IPS-18a (cell line): ENCODE results near the gene CCL17.
A peak's percentile ranks its signal among the peaks of the same experiment; 100 is the strongest.

Experiments
- H3K27ac ChIP-seq: one replicate; pipeline ENCODE4 v1.5.1; 2013; ENCODE audit warnings: low read length
- H3K27me3 ChIP-seq: one replicate; pipeline ENCODE4 v1.6.1; 2013; ENCODE audit warnings: mild to moderate bottlenecking, low read length; ENCODE audit not compliant: control insufficient read depth, insufficient read depth
- H3K36me3 ChIP-seq: one replicate; pipeline ENCODE4 v1.6.1; 2013; ENCODE audit warnings: low read depth, low read length; ENCODE audit not compliant: control insufficient read depth
- H3K4me1 ChIP-seq: one replicate; pipeline ENCODE4 v1.6.1; 2013; ENCODE audit warnings: low read depth, low read length; ENCODE audit not compliant: control insufficient read depth
- H3K4me3 ChIP-seq: one replicate; pipeline ENCODE4 v1.5.1; 2013; ENCODE audit warnings: low read length
- H3K9ac ChIP-seq: one replicate; pipeline ENCODE4 v1.6.1; 2013; ENCODE audit warnings: mild to moderate bottlenecking, low read length, moderate library complexity
- H3K9me3 ChIP-seq: one replicate; pipeline ENCODE4 v1.6.1; 2013; ENCODE audit warnings: low read depth, low read length; ENCODE audit not compliant: control insufficient read depth

Gene CCL17

DNA sequence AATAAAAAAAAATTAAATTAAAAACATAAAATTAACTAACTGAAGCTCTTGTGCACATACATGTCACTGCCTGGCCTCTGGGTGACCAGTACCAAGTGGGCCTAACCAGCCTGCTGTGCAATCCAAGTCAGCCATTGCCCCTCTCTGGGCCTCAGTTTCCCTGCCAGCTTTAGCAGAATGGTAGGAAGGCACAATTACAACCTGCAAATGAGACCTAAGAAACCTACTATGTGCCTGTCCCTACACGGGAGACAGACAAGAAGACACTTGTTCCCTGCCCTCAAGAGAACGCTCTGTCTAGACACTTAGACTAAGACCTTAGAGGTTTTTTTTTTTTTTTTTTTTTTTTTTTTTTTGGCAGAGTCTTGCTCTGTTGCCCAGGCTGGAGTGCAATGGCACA is 40.9 kb downstream of the CCL17 start:
- H3K4me1 ChIP-seq = peaks cover 4% of the 10 kb centered on the region
- no peaks in the 10 kb centered on the region for H3K36me3 ChIP-seq
- no peak overlapping the region for H3K4me3 ChIP-seq
- H3K9ac ChIP-seq = no peak overlapping the region
- H3K9me3 ChIP-seq = peaks cover 3% of the 10 kb centered on the region
- no peaks in the 10 kb centered on the region for H3K27me3 ChIP-seq
- no peak overlapping the region for H3K27ac ChIP-seq

DNA sequence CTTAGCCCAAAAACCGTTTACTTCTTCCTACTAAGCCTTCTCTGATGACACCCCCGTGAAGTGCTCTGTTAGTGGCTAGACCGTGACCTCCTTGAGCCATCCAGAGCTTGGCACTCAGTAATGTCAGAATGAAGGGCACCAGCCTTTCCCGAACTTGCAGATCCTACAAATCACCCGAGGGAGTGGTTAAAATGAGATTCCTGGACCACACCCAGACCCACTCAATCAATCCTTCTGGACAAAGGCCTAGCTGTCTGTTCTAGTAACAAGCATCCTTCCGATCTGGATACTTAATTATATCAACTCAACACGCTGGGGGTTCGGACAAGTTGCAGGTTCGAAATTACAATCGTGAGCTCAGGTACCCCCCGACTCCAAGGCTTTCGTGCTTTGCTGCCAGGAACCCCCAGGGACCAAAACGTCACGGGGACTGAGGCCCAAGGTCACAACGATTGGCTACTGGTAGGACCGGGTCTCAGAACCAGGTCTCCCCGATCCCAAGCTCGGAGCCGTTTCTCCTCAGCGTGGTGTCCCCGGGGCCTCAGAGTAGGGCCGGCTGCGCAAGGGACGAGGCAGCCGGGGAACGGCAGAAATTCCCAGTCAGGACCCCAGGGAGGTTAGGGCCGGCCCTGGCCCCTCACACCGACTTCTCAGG is 42.1 kb downstream of the CCL17 start:
- H3K36me3 ChIP-seq = peaks cover 7% of the 10 kb centered on the region
- H3K27me3 ChIP-seq = no peaks in the 10 kb centered on the region
- H3K9ac ChIP-seq = peak overlapping the region; percentile 80
- H3K27ac ChIP-seq = peak overlapping the region; percentile 8
- peak overlapping the region; percentile 96 for H3K4me3 ChIP-seq
- peaks cover 4% of the 10 kb centered on the region for H3K4me1 ChIP-seq
- no peaks in the 10 kb centered on the region for H3K9me3 ChIP-seq

DNA sequence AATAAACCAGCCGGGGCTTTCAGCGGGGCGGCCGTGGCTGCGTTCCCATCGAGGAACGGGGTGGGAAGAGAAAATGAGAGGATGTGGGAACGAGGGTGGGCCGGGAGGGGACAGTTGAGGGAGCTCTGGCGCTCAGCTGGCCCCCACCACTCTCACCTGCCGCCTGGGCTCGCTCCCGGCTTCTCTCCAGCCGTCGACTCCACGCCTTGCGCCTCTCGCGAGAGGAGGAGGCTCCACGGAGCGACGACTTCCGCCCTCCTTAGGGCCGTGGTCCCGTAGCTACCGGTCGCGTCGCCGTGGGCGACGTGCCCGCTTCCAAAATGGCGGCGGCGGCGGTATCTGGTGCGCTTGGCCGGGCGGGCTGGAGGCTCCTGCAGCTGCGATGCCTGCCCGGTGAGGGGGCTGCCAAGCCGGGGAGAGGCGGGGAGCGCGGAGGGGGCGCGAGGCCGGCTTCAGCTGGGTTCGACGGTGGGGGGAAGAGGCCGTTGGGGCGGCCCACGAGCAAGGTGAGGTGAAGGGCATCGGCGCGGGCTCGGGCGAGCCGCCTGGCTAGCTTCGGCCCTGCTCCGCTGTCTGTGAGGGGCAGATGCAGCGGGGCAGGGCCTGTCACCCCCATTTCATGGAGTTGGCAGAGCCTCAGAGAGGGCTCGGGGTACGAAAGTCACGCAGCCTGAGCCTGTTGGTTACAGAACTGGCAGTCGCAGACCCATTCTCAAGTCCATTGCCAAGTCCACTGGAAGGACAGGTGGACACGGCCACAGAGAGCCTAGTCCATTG is 42.8 kb downstream of the CCL17 start, which contains the start of the genes CIAPIN1 and COQ9:
CIAPIN1 (minus strand) TSS at position 200 of the 777 bp plus-strand sequence. CDS start 6,457 bp downstream, outside the sequence.
COQ9 (plus strand) TSS at position 294 of the 777 bp plus-strand sequence; CDS start at position 321, 27 bp downstream.
- Histone ChIP-seq H3K9ac (peak within 1 kb of the TSS; percentile 80), H3K4me1 (peaks cover 4% of the 10 kb centered on the region), H3K4me3 (peak within 1 kb of the TSS; percentile 96), H3K9me3 (no peaks in the 10 kb centered on the region), H3K36me3 (peaks cover 12% of the 10 kb centered on the region), H3K27me3 (no peaks in the 10 kb centered on the region), H3K27ac (peak within 1 kb of the TSS; percentile 46)

DNA sequence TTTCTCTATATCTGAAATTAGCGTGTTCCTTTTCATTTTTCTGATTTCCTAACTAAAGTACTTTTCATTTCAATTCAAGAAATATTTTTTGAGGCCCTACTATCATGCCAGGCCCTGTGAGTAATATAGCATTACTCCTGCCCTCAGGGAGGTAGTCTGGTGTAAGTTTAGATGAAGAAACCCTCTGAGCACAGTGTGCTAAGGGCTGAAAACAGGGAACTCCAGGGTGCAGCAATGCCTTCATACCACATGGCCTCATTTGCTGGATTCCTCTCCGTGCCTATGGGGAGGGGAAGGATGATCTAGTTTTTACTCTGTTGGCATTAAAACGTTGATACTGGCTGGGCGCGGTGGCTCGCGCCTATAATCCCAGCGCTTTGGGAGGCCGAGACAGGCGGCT is 47.5 kb downstream of the CCL17 start:
- Histone ChIP-seq H3K4me1 (no peaks in the 10 kb centered on the region), H3K27ac (no peak overlapping the region), H3K4me3 (no peak overlapping the region), H3K9me3 (no peaks in the 10 kb centered on the region), H3K9ac (no peak overlapping the region), H3K27me3 (no peaks in the 10 kb centered on the region), H3K36me3 (peaks cover 44% of the 10 kb centered on the region)

DNA sequence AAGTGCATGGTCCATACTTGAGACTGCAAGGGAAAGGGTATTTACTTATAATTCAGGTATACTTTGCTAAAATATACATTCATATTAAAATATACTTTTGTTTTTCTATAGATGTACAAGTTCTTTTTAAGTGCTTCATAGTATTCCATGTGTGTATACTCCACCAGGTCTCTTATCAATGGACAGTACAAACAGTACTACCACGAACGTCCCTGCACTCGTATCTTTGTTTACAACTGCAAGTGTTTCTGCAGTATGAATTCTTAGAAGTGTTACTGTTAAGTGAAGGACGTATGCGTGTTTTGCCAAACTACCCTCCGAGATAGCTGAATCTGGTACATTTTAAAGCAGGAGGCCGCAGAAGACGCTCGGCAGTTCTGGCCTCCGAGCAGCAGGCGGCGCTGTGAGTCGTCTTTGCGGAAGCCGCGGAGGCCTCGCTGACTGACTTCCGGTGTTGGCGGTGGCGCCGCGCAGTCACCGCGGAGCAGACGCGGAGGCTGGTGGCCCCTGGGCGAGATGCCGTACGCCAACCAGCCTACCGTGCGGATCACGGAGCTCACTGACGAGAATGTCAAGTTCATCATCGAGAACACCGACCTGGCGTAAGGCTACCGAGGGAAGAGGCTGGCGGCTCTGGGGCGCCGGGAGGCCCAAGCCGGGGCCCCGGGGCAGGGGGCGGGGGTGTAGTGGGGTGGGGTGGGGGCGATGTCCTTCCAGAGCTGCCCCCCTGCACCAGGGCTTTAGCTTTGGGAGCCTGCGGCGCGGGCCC is 57.8 kb downstream of the CCL17 start, which contains the start of gene POLR2C:
POLR2C (plus strand) TSS at position 471 of the 769 bp plus-strand sequence; CDS start at position 517, 46 bp downstream.
- Histone ChIP-seq H3K36me3 (peaks cover 59% of the 10 kb centered on the region), H3K4me3 (peak within 1 kb of the TSS; percentile 89), H3K27me3 (no peaks in the 10 kb centered on the region)

DNA sequence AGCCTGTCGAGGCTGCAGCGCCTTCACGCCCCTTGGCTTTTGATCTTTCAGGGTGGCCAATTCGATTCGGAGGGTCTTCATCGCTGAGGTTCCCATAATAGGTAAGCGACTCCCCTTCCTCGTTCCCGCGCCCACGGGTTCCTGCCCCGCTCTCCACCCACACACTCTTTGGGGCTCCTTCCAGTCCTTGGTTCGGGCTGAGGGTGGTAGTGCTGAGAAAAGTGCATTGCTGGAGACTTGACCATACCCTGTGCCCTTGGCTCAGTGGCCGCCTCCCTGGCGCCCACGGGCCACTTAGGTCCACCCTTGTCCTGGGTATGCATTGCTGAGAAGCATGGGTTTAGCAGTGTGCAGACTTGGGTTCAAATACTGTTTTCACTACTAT is 58.4 kb downstream of the CCL17 start:
- Histone ChIP-seq H3K9me3 (no peaks in the 10 kb centered on the region), H3K27me3 (no peaks in the 10 kb centered on the region), H3K4me3 (peak overlapping the region; percentile 89), H3K4me1 (peaks cover 3% of the 10 kb centered on the region), H3K9ac (peak overlapping the region; percentile 66), H3K36me3 (peaks cover 56% of the 10 kb centered on the region), H3K27ac (peak overlapping the region; percentile 18)

More for the DNA sequence above, 57.8 kb downstream of the CCL17 start, which contains the start of gene POLR2C:
- peak within 1 kb of the TSS; percentile 18 for H3K27ac ChIP-seq
- H3K9ac ChIP-seq = peak within 1 kb of the TSS; percentile 66
- no peaks in the 10 kb centered on the region for H3K9me3 ChIP-seq
- peaks cover 3% of the 10 kb centered on the region for H3K4me1 ChIP-seq

DNA sequence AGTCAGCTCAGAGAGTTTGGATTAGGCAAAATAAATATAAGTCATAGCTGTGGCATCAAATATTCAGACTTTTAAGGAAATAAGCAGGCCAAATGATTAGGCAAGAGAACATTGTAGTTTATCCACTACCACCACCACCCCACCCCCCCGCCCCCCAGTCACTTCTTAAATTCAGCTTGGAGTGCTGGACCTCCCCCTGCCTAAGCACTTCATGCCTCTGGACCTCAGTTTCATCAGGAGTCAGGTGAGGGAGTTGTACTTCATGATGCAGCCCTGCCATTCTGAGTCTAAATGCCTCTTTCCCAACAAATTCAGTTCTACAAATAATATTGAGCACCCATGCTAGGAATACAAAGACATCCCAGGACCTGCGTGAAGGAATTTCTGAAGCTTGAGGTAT is 60.0 kb downstream of the CCL17 start:
- H3K27ac ChIP-seq = no peak overlapping the region
- H3K4me3 ChIP-seq = no peak overlapping the region
- peaks cover 64% of the 10 kb centered on the region for H3K36me3 ChIP-seq
- H3K9me3 ChIP-seq = no peaks in the 10 kb centered on the region
- no peaks in the 10 kb centered on the region for H3K27me3 ChIP-seq
- peaks cover 3% of the 10 kb centered on the region for H3K4me1 ChIP-seq
- no peak overlapping the region for H3K9ac ChIP-seq
